H54 (cell line): ENCODE measurements around the gene EPHA2.
"Not testable (repeated sequence)": the region's sequence is repeated elsewhere in the genome, so short reads cannot be mapped to it uniquely, and the experiment has no call there.

Experiments used
- DNase-seq: peaks from one replicate; pipeline ENCODE4 v3.0.0; 2011; ENCODE audit warnings: low spot score, mixed read lengths; ENCODE audit not compliant: insufficient read length
- FAIRE-seq: peaks from 3 replicates; lab custom pipeline; 2011; peaks lifted over from hg19 to GRCh38; lab: Jason Lieb, UNC
- POLR2A ChIP-seq: IDR thresholded peaks from 2 replicates; pipeline ENCODE4 v1.6.1; 2011; ENCODE audit warnings: low read depth, mild to moderate bottlenecking, low read length

EPHA2 gene

DNA sequence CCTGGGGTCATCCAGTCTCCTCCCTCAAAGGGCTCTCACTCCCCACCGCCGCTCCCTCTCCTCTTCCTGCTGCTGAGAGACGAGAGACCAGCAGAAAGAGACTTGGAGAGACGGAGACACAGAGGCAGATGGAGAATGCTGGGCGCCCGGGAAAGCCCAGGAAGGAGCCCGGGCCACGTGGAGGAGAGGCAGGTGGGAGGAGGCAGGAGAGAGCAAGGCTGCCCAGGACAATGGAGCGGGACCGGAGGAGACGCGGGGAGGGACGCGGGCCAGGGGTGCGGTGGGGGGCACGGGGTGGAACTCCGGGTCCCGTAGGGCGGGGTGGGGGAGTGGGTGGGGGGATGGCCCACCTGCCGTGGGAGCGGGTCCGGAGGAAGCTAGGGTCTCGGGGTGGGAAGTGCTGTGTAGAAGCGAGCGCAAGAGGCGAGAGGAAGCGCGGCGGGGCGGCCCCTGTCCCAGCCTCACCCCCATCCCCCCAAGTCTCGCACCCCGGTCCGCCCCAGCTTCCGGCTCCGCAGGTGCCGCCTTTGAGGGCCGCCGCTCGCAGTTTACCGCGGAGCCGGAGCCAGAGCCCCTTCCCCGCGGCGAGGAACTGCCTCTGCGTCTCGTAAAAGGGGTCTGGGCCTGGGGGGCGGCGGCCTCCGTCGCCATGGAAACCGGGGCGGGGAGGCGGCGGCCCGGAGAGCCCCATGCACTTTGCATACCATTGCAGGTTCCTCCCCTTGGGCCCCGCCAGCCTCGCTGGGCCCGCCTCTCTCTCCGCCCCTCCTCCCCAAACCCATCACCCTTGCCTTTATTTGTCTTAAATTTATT, 11.7 kb upstream of the EPHA2 start:
- DNase-seq (no peak), FAIRE-seq (no peak)
- no peak for TF ChIP-seq POLR2A

DNA sequence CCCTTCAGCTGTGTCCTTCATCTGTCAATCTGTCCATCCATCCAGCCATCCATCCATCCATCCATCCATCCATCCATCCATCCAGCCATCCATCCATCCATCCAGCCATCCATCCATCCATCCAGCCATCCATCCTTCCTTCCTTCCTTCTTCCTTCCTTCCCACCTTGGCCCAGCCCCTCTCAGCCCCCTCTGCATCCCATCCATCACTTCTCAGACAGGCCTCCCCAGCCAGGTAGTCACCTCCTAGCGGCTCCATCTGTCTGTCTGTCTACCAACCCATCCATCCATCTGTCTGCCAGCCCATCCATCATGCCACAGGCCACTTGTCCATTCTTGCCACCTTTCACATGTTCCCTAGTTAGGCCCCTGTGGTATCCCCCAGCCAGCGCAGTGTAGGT, 10.2 kb upstream of the EPHA2 start:
- FAIRE-seq (no peak), DNase-seq (no peak)
- TF ChIP-seq POLR2A = no peak

DNA sequence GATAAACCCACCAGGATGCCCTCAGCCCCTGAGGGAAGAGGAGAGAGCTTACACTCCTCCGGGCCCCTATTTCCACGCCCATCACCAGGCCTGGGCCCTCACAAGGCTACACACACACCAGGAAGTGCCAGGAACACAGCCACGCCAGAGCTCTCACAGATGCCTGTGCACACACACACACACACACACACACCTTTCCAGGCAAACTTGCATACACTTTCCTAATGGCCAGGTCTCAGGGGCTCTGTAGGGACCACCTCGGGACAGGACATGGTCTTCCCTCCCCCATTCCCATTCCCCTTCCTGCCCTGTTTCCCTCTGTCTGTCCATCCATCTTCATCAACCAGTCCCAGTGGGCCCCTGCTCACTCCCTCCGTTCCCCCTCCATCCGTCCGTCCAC, 9.7 kb upstream of the EPHA2 start:
- no peak for DNase-seq
- TF ChIP-seq POLR2A = no peak
- no peak for FAIRE-seq

DNA sequence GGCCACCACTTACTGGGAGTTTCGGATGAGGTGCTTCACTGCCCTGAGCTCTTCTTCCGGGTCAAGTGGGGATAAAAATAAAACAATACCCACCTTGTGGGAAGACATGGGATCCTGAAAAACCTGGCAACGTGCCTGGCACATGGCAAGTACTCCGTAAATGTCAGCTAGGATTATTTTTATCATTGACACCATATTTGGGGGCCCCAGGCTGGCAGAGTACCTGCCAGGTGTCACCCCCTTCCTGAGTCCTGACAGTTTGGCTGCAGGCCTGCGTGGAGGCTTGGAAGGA, 9.2 kb upstream of the EPHA2 start:
- no peak for FAIRE-seq
- DNase-seq = no peak
- TF ChIP-seq POLR2A = no peak

DNA sequence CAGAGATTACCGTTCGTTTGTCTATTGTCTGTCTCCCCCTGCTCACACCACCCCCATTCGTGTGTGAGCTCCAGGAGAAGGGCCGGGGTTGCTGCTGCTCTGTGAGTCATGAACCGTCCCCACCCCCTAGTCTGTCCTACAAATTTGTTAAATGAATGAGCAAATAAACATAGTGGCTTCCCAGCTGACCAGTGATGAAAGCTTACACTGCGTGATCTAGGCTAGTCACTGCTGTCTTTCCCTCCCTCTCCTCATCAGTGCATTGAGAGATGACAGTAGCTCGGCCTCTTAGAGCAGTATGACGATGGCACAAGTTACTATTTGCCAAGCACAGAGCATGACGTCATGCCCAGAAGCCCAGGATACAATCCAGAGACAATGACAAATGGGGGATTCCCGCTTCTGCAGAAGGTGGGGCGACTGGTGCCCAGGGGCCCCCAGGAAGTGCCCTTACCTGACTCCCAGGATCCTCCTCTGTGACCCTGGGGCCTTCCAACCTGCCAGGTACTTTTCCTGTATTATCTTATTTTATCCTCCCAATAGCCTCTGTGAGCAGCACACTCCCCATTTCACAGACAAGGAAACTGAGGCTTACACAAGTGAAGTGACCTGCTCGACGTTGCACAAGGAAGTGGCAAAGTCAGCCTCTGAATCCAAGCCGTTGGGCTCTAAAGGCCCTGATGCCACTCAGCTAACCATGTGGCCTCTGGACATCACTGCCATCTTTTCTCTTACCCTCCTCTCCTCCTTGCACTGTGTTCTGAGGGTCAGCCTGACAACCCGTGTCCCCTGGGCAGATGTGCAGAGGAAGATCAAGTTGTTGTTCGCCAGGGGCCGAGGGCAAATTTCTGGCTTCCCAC, 8.6 kb upstream of the EPHA2 start:
- TF ChIP-seq POLR2A = no peak
- DNase-seq = peak; percentile 74
- peak; percentile 94 for FAIRE-seq

DNA sequence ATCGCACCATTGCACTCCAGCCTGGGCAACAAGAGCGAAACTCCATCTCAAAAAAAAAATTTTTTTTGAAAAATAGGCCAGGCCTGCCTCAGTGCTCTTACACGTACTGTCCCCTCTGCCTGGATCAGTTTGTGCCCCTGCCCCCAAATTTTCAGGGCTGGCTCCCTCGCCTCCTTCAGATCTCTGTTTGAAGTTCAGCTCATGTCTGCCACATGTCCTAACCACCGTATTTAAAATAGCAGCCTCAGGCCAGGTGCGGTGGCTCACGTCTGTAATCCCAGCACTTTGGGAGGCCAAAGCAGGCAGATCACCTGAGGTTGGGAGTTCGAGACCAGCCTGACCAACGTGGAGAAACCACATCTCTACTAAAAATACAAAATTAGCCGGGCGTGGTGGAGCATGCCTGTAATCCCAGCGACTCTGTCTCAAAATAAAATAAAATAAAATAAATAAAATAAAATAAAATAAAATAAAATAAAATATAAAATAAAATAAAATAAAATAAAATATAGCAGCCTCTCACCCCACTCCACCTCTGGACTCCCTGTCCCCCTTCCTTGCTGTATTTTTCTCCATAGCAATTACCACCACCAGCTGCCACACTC, 7.8 kb upstream of the EPHA2 start:
- not testable (repeated sequence) for FAIRE-seq, DNase-seq

DNA sequence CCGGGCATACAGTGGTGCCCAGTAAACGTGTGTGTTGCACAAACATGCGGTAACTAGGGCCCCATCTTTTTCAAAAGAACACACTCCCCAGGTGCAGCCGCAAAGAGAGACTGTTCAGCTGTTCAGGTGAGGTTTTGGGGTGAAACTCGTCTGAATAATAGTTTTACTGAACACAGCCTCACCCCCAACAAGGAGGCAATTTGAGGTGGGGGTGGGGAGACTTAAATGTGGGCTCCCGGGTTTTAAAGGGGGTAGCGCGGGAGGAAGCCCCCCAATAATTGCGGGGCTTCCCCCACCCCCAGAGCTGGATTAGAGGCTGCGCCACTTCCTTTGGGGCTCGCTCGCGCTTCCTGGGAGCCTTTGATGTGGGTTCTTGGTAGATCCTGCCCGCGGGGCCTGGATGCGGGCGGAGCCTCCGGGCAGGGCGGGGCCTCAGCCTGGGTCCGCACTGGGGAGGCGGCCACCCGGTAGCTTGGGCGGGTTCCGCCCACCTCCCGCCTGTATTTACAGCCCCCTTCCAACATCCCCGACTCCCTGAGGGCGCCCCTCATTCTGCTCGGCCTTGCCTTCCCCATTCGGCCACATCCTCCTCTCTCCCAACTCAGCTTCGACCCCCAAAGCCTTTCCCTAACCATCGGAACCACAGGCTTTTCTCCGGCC, 6.4 kb upstream of the EPHA2 start:
- no peak for TF ChIP-seq POLR2A
- no peak for DNase-seq
- no peak for FAIRE-seq

DNA sequence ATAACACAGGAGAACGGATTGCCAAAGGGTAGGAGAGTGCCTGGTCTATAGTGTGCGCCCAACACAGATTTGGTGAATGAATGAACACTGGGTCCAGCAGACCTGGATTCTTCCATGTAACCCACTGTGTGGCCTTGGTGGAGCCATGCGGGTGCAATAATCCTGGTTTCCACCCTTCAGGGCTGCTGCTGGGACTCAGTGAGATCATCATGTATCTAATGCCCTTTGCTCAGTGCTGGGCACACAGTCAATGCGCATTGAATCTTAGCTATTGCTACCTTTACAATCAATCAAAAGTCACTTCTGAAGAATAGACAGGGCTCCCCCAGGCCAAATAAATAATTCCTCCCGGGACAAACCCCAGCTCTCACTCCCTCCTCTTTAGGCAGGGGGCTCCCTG, 5.8 kb upstream of the EPHA2 start:
- FAIRE-seq = no peak
- DNase-seq = no peak
- TF ChIP-seq POLR2A = no peak

DNA sequence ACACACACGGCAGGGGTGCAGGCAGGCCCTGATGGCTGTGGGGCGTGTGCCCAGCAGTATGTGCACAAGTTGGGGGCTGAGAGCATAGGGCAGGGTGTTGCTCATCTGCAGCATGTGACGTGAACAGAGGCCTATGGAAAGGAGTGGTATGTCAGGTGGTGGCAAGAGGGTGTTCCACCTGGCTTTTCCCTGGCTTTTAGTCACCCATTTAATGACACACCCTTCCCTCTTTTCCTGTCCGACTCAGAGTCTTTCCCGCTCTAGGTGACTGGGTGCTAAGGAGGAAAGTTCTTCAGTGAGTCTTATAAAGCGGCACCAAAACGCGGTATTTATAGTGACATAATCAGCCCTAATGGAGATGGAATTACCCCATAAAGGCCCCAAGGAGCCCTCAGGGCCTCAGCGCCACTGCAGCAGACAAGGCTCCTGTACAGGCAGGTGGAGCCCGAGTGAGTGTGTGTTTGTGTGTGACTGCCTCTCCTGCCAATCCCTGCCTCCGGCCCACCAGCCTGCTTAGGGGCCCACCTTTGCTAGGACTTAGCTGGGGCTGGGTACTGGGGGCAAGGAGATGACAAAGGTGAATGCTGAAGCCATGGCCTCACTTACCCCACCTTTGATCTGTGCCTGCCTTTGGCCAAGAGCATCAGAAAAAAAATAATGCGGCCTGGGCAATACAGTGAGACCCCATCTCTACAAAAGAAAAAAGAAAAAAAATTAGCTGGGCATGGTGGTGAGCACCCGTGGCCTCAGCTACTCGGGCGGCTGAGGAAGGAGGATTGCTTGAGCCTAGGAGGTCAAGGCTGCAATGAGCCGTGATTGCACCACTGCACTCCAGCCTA, 3.3 kb upstream of the EPHA2 start:
- FAIRE-seq = peak; percentile 30
- DNase-seq = peak; percentile 52
- no peak for TF ChIP-seq POLR2A

DNA sequence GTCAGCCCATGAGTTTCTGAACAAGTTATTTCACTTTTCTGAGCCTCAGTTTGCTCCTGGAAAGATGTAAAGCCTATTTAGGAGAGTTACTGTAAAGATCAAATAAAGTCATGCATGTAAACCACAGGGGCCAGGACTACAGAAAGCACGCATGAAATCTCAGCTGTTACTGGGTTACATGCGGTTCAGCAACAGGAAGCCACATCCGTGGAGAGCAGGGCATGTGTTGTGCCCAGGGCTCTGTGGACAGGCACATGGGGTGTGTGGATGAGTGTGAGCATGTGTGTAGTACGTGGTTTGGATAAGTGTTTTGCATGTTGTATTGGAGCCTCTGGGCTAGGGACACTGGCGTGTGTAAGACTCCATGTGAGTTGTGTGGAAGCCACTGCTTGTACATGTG, 2.2 kb upstream of the EPHA2 start:
- FAIRE-seq (no peak), DNase-seq (no peak)
- no peak for TF ChIP-seq POLR2A

DNA sequence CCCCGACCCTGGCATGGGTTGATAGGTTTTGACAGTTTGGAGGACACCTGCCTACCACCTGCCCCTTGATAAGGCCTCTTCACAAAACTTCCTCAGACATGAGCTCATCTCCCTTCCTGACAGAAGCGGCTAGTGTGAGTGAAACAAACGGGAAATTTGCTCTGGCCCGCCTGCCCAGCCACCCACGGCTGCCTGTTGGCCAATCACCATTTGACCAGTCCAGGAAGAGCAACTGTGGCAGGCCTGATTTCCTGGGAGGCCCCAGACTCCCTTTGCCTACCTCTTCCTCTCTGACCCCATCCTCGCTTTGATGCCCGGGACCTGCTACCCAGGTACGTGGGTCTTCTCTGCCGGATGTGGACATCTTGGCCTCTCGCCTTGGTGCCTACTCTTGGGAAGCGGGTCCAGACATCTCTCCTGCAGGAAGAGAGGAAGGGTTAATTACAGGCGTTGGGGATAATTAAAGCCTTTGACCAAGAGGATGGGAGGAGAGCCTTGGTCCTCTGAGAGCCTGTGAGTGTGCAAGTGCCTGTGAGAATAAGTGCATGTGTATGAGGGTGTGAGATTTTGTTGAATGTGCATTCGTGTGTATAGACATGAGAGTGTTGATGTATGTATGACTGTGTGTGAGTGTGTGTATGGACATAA, 1.1 kb upstream of the EPHA2 start:
- no peak for TF ChIP-seq POLR2A
- FAIRE-seq (no peak), DNase-seq (no peak)

DNA sequence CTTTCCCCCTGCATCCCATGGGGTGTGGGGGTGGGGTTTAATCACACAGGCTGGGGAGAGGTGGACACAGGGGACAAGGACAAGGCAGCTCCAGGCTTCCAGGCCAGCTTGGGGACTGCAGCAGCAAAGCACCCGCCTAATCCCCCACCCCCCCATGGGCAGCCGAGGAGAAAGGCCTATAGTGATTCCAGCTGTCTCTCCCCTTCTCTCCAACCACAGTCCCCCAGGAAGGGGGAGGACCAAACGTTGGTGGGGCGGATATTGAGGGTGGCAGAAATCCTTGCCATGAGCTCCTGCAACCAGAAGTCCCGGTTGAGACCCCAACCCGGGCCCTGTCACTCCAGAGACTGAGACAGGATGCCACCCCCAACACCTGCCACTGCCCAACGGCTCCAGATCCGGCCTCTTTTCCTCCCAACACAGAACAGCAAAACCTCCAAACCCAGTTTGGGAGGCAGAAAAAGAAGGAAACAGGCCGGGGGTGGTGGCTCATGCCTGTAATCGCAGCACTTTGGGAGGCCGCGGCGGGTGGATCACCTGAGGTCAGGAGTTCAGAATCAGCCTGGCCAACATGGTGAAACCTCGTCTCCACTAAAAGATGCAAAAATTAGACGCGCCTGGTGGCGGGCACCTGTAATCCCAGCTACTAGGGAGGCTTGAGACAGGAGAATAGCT, 1.7 kb downstream of the EPHA2 start:
- FAIRE-seq (no peak), DNase-seq (no peak)

More for the DNA sequence above, 1.7 kb downstream of the EPHA2 start:
- no peak for TF ChIP-seq POLR2A
